ENCODE measurements around the gene UXS1.

GRCh38 chr2:106044021-106044420 lies 150.1 kb downstream of the UXS1 start:
- no peak for TF ChIP-seq CTCF (conservative IDR thresholded peaks at IDR 0.05; ENCODE audit: low read length)
- no peak for TF ChIP-seq EZH2phosphoT487 (IDR thresholded peaks at IDR 0.05; ENCODE audit: borderline replicate concordance, low read depth, low read length)
